Liver (tissue), 3 donors: ENCODE data around the gene PACSIN2.

Experiments
- EGR1 ChIP-seq, 2 donors: IDR thresholded peaks; 2 replicates each; pipeline ENCODE4 v1.6.1; 2016 to 2018; ENCODE audit warnings: antibody characterized with exemption in 2 of 2, low read depth in 2 of 2
- JUND ChIP-seq, 2 donors: IDR thresholded peaks; 2 replicates each; pipeline ENCODE4 v1.6.1; 2016; ENCODE audit warnings: antibody characterized with exemption in 2 of 2
- TF ChIP-seq, protein P1 (sequence below): fragments of 150-350 bp; IDR thresholded peaks from 2 replicates; pipeline ENCODE4 v1.5.1; 2017; ENCODE audit warnings: improper control_type of control experiment, low read depth, low read length; ENCODE audit not compliant: missing input control
- TF ChIP-seq, protein P2 (sequence below): IDR thresholded peaks from 2 replicates; pipeline ENCODE4 v1.6.1; 2016; ENCODE audit warnings: antibody characterized with exemption
- donor health status: healthy.
- donor health status: healthy.

DNA sequence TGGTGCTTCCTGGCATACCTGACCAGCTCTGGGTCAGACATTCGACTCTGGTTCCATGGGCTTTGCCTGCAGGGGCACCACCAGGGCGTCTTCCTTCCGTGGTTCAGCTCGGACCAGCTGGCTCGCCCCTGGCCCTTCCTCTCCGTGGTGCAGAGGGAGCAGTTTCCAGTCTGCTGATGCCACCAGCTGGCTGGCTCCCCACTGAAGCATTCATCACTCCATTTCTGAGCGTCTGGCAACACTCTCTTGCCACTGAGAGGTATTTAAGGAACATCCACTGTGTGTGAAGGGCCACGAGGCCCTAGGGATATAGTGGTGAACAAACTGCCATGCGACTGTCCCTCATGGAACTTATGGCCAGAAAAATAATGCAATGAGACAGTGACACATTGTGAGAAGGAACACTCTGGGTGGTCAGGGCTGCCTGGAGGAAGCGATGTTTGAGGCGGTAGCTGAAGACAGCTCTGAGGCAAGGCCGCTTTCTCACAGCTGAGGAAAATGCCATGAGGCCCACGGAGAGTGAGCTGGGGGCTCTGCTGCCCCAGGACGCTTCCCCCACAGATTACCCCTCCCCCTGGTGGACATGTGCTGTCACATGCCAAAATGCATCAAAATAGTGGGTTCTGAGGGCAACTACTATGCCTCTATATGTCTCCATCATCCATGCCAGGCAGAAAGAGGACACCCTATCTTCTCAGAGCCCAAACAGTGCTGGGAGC, 113.0 kb downstream of the PACSIN2 start:
- TF ChIP-seq, protein P1, sequence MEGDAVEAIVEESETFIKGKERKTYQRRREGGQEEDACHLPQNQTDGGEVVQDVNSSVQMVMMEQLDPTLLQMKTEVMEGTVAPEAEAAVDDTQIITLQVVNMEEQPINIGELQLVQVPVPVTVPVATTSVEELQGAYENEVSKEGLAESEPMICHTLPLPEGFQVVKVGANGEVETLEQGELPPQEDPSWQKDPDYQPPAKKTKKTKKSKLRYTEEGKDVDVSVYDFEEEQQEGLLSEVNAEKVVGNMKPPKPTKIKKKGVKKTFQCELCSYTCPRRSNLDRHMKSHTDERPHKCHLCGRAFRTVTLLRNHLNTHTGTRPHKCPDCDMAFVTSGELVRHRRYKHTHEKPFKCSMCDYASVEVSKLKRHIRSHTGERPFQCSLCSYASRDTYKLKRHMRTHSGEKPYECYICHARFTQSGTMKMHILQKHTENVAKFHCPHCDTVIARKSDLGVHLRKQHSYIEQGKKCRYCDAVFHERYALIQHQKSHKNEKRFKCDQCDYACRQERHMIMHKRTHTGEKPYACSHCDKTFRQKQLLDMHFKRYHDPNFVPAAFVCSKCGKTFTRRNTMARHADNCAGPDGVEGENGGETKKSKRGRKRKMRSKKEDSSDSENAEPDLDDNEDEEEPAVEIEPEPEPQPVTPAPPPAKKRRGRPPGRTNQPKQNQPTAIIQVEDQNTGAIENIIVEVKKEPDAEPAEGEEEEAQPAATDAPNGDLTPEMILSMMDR = peak; percentile 11
- TF ChIP-seq EGR1 (IDR thresholded peaks at IDR 0.05; ENCODE audit: low read depth in 2 of 2) (no peak), JUND (IDR thresholded peaks at IDR 0.05) (no peak)
- TF ChIP-seq, protein P2, sequence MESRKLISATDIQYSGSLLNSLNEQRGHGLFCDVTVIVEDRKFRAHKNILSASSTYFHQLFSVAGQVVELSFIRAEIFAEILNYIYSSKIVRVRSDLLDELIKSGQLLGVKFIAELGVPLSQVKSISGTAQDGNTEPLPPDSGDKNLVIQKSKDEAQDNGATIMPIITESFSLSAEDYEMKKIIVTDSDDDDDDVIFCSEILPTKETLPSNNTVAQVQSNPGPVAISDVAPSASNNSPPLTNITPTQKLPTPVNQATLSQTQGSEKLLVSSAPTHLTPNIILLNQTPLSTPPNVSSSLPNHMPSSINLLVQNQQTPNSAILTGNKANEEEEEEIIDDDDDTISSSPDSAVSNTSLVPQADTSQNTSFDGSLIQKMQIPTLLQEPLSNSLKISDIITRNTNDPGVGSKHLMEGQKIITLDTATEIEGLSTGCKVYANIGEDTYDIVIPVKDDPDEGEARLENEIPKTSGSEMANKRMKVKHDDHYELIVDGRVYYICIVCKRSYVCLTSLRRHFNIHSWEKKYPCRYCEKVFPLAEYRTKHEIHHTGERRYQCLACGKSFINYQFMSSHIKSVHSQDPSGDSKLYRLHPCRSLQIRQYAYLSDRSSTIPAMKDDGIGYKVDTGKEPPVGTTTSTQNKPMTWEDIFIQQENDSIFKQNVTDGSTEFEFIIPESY = no peak
